ENCODE measurements around the gene ALPL. TPM values are rescaled to one million over a fixed set of nuclear protein-coding genes. Genes with fewer than 3 reads are reported as not detected.
"Not testable (repeated sequence)": the region's sequence is repeated elsewhere in the genome, so short reads cannot be mapped to it uniquely, and the experiment has no call there.

The ALPL gene
- total and polyA plus RNA-seq, 5 donors = 10.1 to 32.1 (median 14.1) TPM

- H3K4me3 ChIP-seq (ENCODE audit: low read length); DNase-seq; ATAC-seq; H3K9me3 ChIP-seq (ENCODE audit: control insufficient read depth, low read length); H3K27ac ChIP-seq (ENCODE audit: low read length); H3K4me1 ChIP-seq (ENCODE audit: control insufficient read depth, insufficient read depth, low read length); H3K27me3 ChIP-seq (ENCODE audit: control insufficient read depth, insufficient read depth): not testable (repeated sequence)
- WGBS = 93% methylated on average over 11 of the region's 11 CpGs
- intact Hi-C loops (cut with DNase I) = loop anchor here in 3 of 4 donors (5.0 to 10.0 kb wide), 2 partner anchors 135 to 143 kb away; no protein-coding TSS in a partner anchor
Observed at GRCh38 chr1:21519486-21520070, 10.4 kb downstream of the ALPL start.

GRCh38 chr1:21520899-21521716 is 11.9 kb downstream of the ALPL start:
- intact Hi-C loops (cut with DNase I) = no loop called here
- DNase-seq = no peak

GRCh38 chr1:21521717-21522060 is 12.5 kb downstream of the ALPL start:
- Histone ChIP-seq H3K27me3 (ENCODE audit: control insufficient read depth, insufficient read depth) (no peaks in the 10 kb centered on the region), H3K4me3 (ENCODE audit: low read length) (no peak overlapping the region), H3K27ac (ENCODE audit: low read length) (no peak overlapping the region), H3K9me3 (ENCODE audit: control insufficient read depth, low read length) (no peaks in the 10 kb centered on the region), H3K4me1 (ENCODE audit: control insufficient read depth, insufficient read depth, low read length) (peaks cover 5% of the 10 kb centered on the region)
- intact Hi-C loops (cut with DNase I) = no loop called here
- DNase-seq (no peak), ATAC-seq (no peak)
- WGBS = 97% methylated on average over 4 of the region's 4 CpGs

More at GRCh38 chr1:21520899-21521716, 11.9 kb downstream of the ALPL start:
- Histone ChIP-seq H3K4me3 (ENCODE audit: low read length) (no peak overlapping the region), H3K27ac (ENCODE audit: low read length) (no peak overlapping the region), H3K9me3 (ENCODE audit: control insufficient read depth, low read length) (no peaks in the 10 kb centered on the region), H3K27me3 (ENCODE audit: control insufficient read depth, insufficient read depth) (no peaks in the 10 kb centered on the region), H3K4me1 (ENCODE audit: control insufficient read depth, insufficient read depth, low read length) (peaks cover 5% of the 10 kb centered on the region)
- WGBS = 80% methylated on average over 16 of the region's 16 CpGs
- peak; percentile 51 to 60 for ATAC-seq

- H3K27ac ChIP-seq (ENCODE audit: low read length) = no peak overlapping the region
- 90% methylated on average over 11 of the region's 11 CpGs for WGBS
- intact Hi-C loops (cut with DNase I) = no loop called here
- peaks cover 5% of the 10 kb centered on the region for H3K4me1 ChIP-seq (ENCODE audit: control insufficient read depth, insufficient read depth, low read length)
- no peaks in the 10 kb centered on the region for H3K27me3 ChIP-seq (ENCODE audit: control insufficient read depth, insufficient read depth)
- H3K9me3 ChIP-seq (ENCODE audit: control insufficient read depth, low read length) = no peaks in the 10 kb centered on the region
- ATAC-seq = no peak
- no peak overlapping the region for H3K4me3 ChIP-seq (ENCODE audit: low read length)
- no peak for DNase-seq
Observed at GRCh38 chr1:21522525-21523038, 13.4 kb downstream of the ALPL start.

GRCh38 chr1:21523297-21523813 is 14.1 kb downstream of the ALPL start:
- 90% methylated on average over 7 of the region's 7 CpGs for WGBS
- H3K27ac ChIP-seq (ENCODE audit: low read length) = no peak overlapping the region
- H3K9me3 ChIP-seq (ENCODE audit: control insufficient read depth, low read length) = no peaks in the 10 kb centered on the region
- no peaks in the 10 kb centered on the region for H3K27me3 ChIP-seq (ENCODE audit: control insufficient read depth, insufficient read depth)
- ATAC-seq = peak in 1 of 2 donors; percentile 20
- intact Hi-C loops (cut with DNase I) = no loop called here
- H3K4me1 ChIP-seq (ENCODE audit: control insufficient read depth, insufficient read depth, low read length) = peaks cover 5% of the 10 kb centered on the region
- DNase-seq = no peak
- no peak overlapping the region for H3K4me3 ChIP-seq (ENCODE audit: low read length)

DNA sequence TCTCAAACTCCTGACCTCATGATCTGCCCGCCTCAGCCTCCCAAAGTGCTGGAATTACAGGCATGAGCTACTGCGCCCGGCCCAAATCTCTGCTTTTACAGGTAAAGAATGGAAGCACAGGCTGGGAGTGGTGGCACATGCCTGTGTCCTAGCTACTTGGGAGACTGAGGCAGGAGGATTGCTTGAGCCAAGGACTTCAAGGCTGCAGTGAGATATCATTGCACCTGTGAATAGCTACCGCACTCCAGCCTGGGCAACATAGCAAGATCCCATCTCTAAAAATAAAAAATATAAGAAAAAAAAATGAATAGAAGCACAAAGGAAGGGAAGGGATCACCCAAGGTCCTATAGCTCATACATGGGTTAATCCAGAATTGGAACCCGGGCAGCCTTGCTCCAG is 15.0 kb downstream of the ALPL start:
- 83% methylated on average over 5 of the region's 5 CpGs for WGBS
- Histone ChIP-seq H3K27ac (ENCODE audit: low read length) (no peak overlapping the region), H3K9me3 (ENCODE audit: control insufficient read depth, low read length) (no peaks in the 10 kb centered on the region), H3K4me1 (ENCODE audit: control insufficient read depth, insufficient read depth, low read length) (peaks cover 5% of the 10 kb centered on the region), H3K4me3 (ENCODE audit: low read length) (no peak overlapping the region), H3K27me3 (ENCODE audit: control insufficient read depth, insufficient read depth) (no peaks in the 10 kb centered on the region)
- intact Hi-C loops (cut with DNase I) = no loop called here
- no peak for DNase-seq
- ATAC-seq = no peak

GRCh38 chr1:21524686-21525339 is 15.6 kb downstream of the ALPL start:
- peak overlapping the region; percentile 31 for H3K27ac ChIP-seq (ENCODE audit: low read length)
- H3K27me3 ChIP-seq (ENCODE audit: control insufficient read depth, insufficient read depth) = no peaks in the 10 kb centered on the region
- intact Hi-C loops (cut with DNase I) = no loop called here
- peaks cover 5% of the 10 kb centered on the region for H3K4me1 ChIP-seq (ENCODE audit: control insufficient read depth, insufficient read depth, low read length)
- ATAC-seq (peak; percentile 22 to 42), DNase-seq (peak in 2 of 3 donors; percentile 65 to 71)
- H3K4me3 ChIP-seq (ENCODE audit: low read length) = no peak overlapping the region
- no peaks in the 10 kb centered on the region for H3K9me3 ChIP-seq (ENCODE audit: control insufficient read depth, low read length)
- WGBS = 38% methylated on average over 14 of the region's 14 CpGs

GRCh38 chr1:21525340-21525717 is 16.1 kb downstream of the ALPL start:
- DNase-seq = no peak
- no peak for ATAC-seq
- Histone ChIP-seq H3K4me3 (ENCODE audit: low read length) (no peak overlapping the region), H3K4me1 (ENCODE audit: control insufficient read depth, insufficient read depth, low read length) (peaks cover 5% of the 10 kb centered on the region), H3K27me3 (ENCODE audit: control insufficient read depth, insufficient read depth) (no peaks in the 10 kb centered on the region), H3K27ac (ENCODE audit: low read length) (no peak overlapping the region), H3K9me3 (ENCODE audit: control insufficient read depth, low read length) (no peaks in the 10 kb centered on the region)
- WGBS = 90% methylated on average over 7 of the region's 7 CpGs
- intact Hi-C loops (cut with DNase I) = no loop called here

DNA sequence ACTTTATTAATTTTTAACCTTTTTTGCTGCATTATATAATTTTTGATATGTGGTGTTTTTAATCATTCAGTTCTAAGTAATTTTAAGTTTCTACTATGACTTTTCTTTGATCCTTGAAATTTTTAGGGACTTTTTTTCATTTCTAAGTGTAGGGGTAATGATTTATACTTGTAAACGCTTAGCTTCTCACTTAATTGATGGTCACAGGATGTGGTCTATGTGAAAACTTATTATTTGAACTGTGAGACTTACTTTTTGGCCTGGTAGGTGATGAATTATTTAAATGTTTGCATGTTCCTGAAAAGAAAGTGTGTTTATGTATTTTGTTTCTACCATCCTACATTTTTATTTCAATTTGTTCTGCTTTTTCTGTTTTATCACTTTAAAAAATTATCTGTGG is 17.2 kb downstream of the ALPL start:
- H3K27ac ChIP-seq (ENCODE audit: low read length) = no peak overlapping the region
- WGBS = 88% methylated on average over 1 of the region's 1 CpG
- no peaks in the 10 kb centered on the region for H3K9me3 ChIP-seq (ENCODE audit: control insufficient read depth, low read length)
- ATAC-seq = no peak
- DNase-seq = no peak
- H3K4me1 ChIP-seq (ENCODE audit: control insufficient read depth, insufficient read depth, low read length) = peaks cover 5% of the 10 kb centered on the region
- no peaks in the 10 kb centered on the region for H3K27me3 ChIP-seq (ENCODE audit: control insufficient read depth, insufficient read depth)
- H3K4me3 ChIP-seq (ENCODE audit: low read length) = no peak overlapping the region
- intact Hi-C loops (cut with DNase I) = no loop called here

- Histone ChIP-seq H3K9me3 (ENCODE audit: control insufficient read depth, low read length) (no peaks in the 10 kb centered on the region), H3K27me3 (ENCODE audit: control insufficient read depth, insufficient read depth) (no peaks in the 10 kb centered on the region), H3K4me1 (ENCODE audit: control insufficient read depth, insufficient read depth, low read length) (no peaks in the 10 kb centered on the region), H3K27ac (ENCODE audit: low read length) (no peak overlapping the region), H3K4me3 (ENCODE audit: low read length) (no peak overlapping the region)
- ATAC-seq (peak; percentile 8 to 44), DNase-seq (no peak)
- intact Hi-C loops (cut with DNase I) = no loop called here
- 71% methylated on average over 7 of the region's 7 CpGs for WGBS
Observed at GRCh38 chr1:21530368-21531016, 21.3 kb downstream of the ALPL start.

All from right cardiac atrium (tissue), 5 donors.